SJCRH30 (cell line): ENCODE data around the gene ARHGEF11. TPM values are rescaled to one million over a fixed set of nuclear protein-coding genes. Genes with fewer than 3 reads are reported as not detected.

Source experiments
- DNase-seq, 2 experiments: peaks; one replicate each; pipeline ENCODE4 v3.0.0-alpha.2; 2015 to 2020
- H3K27ac ChIP-seq: fragments of 250-450 bp; sonication (Bioruptor Pico); 2 replicates; pipeline ENCODE4 v1.5.1; 2020; ENCODE audit warnings: mild to moderate bottlenecking, moderate library complexity
- H3K27me3 ChIP-seq: fragments of 250-450 bp; sonication (Bioruptor Pico); 2 replicates; pipeline ENCODE4 v1.5.1; 2020; ENCODE audit warnings: mild to moderate bottlenecking, moderate library complexity
- H3K36me3 ChIP-seq: fragments of 250-450 bp; sonication (Bioruptor Pico); 2 replicates; pipeline ENCODE4 v1.5.1; 2020; ENCODE audit warnings: mild to moderate bottlenecking, moderate library complexity
- H3K4me1 ChIP-seq: fragments of 250-450 bp; sonication (Bioruptor Pico); 2 replicates; pipeline ENCODE4 v1.5.1; 2020; ENCODE audit warnings: mild to moderate bottlenecking, moderate library complexity
- H3K4me3 ChIP-seq: fragments of 250-450 bp; sonication (Bioruptor Pico); 2 replicates; pipeline ENCODE4 v1.5.1; 2020; ENCODE audit warnings: mild to moderate bottlenecking, moderate library complexity
- H3K9me3 ChIP-seq: fragments of 250-450 bp; sonication (Bioruptor Pico); replicated peaks from 2 replicates; pipeline ENCODE4 v1.5.1; 2020; ENCODE audit warnings: mild to moderate bottlenecking, moderate library complexity
- total RNA-seq: library from RNA; depleted of rRNA; stranded (reverse); fragments of >200 nt; shearing (Covaris generic); gene quantifications from 2 replicates; pipeline ENCODE4 v1.2.3, GENCODE V29; 2014

The ARHGEF11 gene
- total RNA-seq, 1 experiment from 2014 or later: 19.7 TPM

- no peaks in the 10 kb centered on the region for H3K4me1 ChIP-seq
- DNase-seq: no peak
- no peak overlapping the region for H3K27ac ChIP-seq
- H3K36me3 ChIP-seq: no peaks in the 10 kb centered on the region
- no peak overlapping the region for H3K4me3 ChIP-seq
- H3K9me3 ChIP-seq: no peaks in the 10 kb centered on the region
- H3K27me3 ChIP-seq: 0 out of 2 replicates have a peak, but pooled peaks cover 3% of the 10 kb centered on the region
These were observed 142.0 kb downstream of the ARHGEF11 start for GRCh38 chr1:156903328-156904091.

GRCh38 chr1:156901966-156902915 lies 143.3 kb downstream of the ARHGEF11 start:
- H3K27ac ChIP-seq: no peak overlapping the region
- H3K9me3 ChIP-seq: no peaks in the 10 kb centered on the region
- no peak overlapping the region for H3K4me3 ChIP-seq
- 0 out of 2 replicates have a peak, but pooled peaks cover 3% of the 10 kb centered on the region for H3K27me3 ChIP-seq
- DNase-seq: no peak
- H3K36me3 ChIP-seq: no peaks in the 10 kb centered on the region
- H3K4me1 ChIP-seq: peaks cover 3% of the 10 kb centered on the region; the same call in 1 of the 2 replicates

GRCh38 chr1:156901590-156901900 lies 144.0 kb downstream of the ARHGEF11 start:
- Histone ChIP-seq H3K27me3 (0 out of 2 replicates have a peak, but pooled peaks cover 3% of the 10 kb centered on the region), H3K36me3 (no peaks in the 10 kb centered on the region), H3K4me1 (peaks cover 9% of the 10 kb centered on the region; the same call in 1 of the 2 replicates), H3K27ac (no peak overlapping the region), H3K4me3 (no peak overlapping the region), H3K9me3 (no peaks in the 10 kb centered on the region)
- no peak for DNase-seq

GRCh38 chr1:156900896-156901589 lies 144.5 kb downstream of the ARHGEF11 start:
- Histone ChIP-seq H3K27me3 (0 out of 2 replicates have a peak, but pooled peaks cover 3% of the 10 kb centered on the region), H3K4me1 (peaks cover 9% of the 10 kb centered on the region; the same call in 1 of the 2 replicates), H3K4me3 (no peak overlapping the region), H3K27ac (no peak overlapping the region), H3K36me3 (no peaks in the 10 kb centered on the region), H3K9me3 (no peaks in the 10 kb centered on the region)
- DNase-seq: no peak

GRCh38 chr1:156899956-156900718 lies 145.4 kb downstream of the ARHGEF11 start:
- no peak for DNase-seq
- peaks cover 9% of the 10 kb centered on the region; the same call in 1 of the 2 replicates for H3K4me1 ChIP-seq
- H3K27ac ChIP-seq: no peak overlapping the region

GRCh38 chr1:156898971-156899664 lies 146.4 kb downstream of the ARHGEF11 start:
- no peaks in the 10 kb centered on the region for H3K9me3 ChIP-seq
- H3K36me3 ChIP-seq: no peaks in the 10 kb centered on the region
- H3K4me3 ChIP-seq: no peak overlapping the region
- no peak overlapping the region for H3K27ac ChIP-seq
- H3K4me1 ChIP-seq: peaks cover 9% of the 10 kb centered on the region; the same call in 1 of the 2 replicates
- no peak for DNase-seq
- H3K27me3 ChIP-seq: peaks cover 3% of the 10 kb centered on the region; the same call in 1 of the 2 replicates

More at GRCh38 chr1:156899956-156900718, 145.4 kb downstream of the ARHGEF11 start:
- 0 out of 2 replicates have a peak, but pooled peaks cover 3% of the 10 kb centered on the region for H3K27me3 ChIP-seq
- H3K36me3 ChIP-seq: no peaks in the 10 kb centered on the region
- no peaks in the 10 kb centered on the region for H3K9me3 ChIP-seq
- H3K4me3 ChIP-seq: no peak overlapping the region

- Histone ChIP-seq H3K4me1 (peaks cover 9% of the 10 kb centered on the region; the same call in 1 of the 2 replicates), H3K36me3 (no peaks in the 10 kb centered on the region), H3K27me3 (peaks cover 3% of the 10 kb centered on the region; the same call in 1 of the 2 replicates), H3K27ac (no peak overlapping the region), H3K9me3 (no peaks in the 10 kb centered on the region), H3K4me3 (no peak overlapping the region)
- no peak for DNase-seq
These were observed 147.4 kb downstream of the ARHGEF11 start for GRCh38 chr1:156898161-156898566.

- Histone ChIP-seq H3K4me3 (no peak overlapping the region), H3K27me3 (peaks cover 7% of the 10 kb centered on the region; the same call in 1 of the 2 replicates), H3K9me3 (no peaks in the 10 kb centered on the region), H3K4me1 (peaks cover 9% of the 10 kb centered on the region; the same call in 1 of the 2 replicates), H3K27ac (no peak overlapping the region), H3K36me3 (no peaks in the 10 kb centered on the region)
- no peak for DNase-seq
These were observed 148.3 kb downstream of the ARHGEF11 start for GRCh38 chr1:156897078-156897825.

GRCh38 chr1:156896490-156897033 lies 149.0 kb downstream of the ARHGEF11 start:
- no peaks in the 10 kb centered on the region for H3K36me3 ChIP-seq
- no peak overlapping the region for H3K4me3 ChIP-seq
- H3K27me3 ChIP-seq: peaks cover 7% of the 10 kb centered on the region; the same call in 1 of the 2 replicates
- DNase-seq: no peak
- H3K4me1 ChIP-seq: peaks cover 9% of the 10 kb centered on the region; the same call in 1 of the 2 replicates
- no peaks in the 10 kb centered on the region for H3K9me3 ChIP-seq
- no peak overlapping the region for H3K27ac ChIP-seq

GRCh38 chr1:156895927-156896326 lies 149.6 kb downstream of the ARHGEF11 start:
- H3K9me3 ChIP-seq: no peaks in the 10 kb centered on the region
- peaks cover 7% of the 10 kb centered on the region; the same call in 1 of the 2 replicates for H3K27me3 ChIP-seq
- H3K4me1 ChIP-seq: peaks cover 9% of the 10 kb centered on the region; the same call in 1 of the 2 replicates
- H3K27ac ChIP-seq: no peak overlapping the region
- no peaks in the 10 kb centered on the region for H3K36me3 ChIP-seq
- DNase-seq: no peak
- H3K4me3 ChIP-seq: no peak overlapping the region

GRCh38 chr1:156895455-156895812 lies 150.1 kb downstream of the ARHGEF11 start:
- Histone ChIP-seq H3K27ac (no peak overlapping the region), H3K9me3 (no peaks in the 10 kb centered on the region), H3K4me3 (no peak overlapping the region), H3K4me1 (peaks cover 9% of the 10 kb centered on the region; the same call in 1 of the 2 replicates), H3K36me3 (no peaks in the 10 kb centered on the region), H3K27me3 (peaks cover 7% of the 10 kb centered on the region; the same call in 1 of the 2 replicates)
- DNase-seq: no peak

GRCh38 chr1:156894711-156895454 lies 150.7 kb downstream of the ARHGEF11 start:
- no peaks in the 10 kb centered on the region for H3K36me3 ChIP-seq
- no peak overlapping the region for H3K4me3 ChIP-seq
- H3K27ac ChIP-seq: no peak overlapping the region
- DNase-seq: no peak
- peaks cover 9% of the 10 kb centered on the region; the same call in 1 of the 2 replicates for H3K27me3 ChIP-seq
- no peaks in the 10 kb centered on the region for H3K9me3 ChIP-seq
- peaks cover 9% of the 10 kb centered on the region; the same call in 1 of the 2 replicates for H3K4me1 ChIP-seq
